ENCODE results near the gene CHERP. TPM values are rescaled to one million over a fixed set of nuclear protein-coding genes. Genes with fewer than 3 reads are reported as not detected.
A peak's percentile ranks its signal among the peaks of the same experiment; 100 is the strongest.

CHERP gene, protein sequence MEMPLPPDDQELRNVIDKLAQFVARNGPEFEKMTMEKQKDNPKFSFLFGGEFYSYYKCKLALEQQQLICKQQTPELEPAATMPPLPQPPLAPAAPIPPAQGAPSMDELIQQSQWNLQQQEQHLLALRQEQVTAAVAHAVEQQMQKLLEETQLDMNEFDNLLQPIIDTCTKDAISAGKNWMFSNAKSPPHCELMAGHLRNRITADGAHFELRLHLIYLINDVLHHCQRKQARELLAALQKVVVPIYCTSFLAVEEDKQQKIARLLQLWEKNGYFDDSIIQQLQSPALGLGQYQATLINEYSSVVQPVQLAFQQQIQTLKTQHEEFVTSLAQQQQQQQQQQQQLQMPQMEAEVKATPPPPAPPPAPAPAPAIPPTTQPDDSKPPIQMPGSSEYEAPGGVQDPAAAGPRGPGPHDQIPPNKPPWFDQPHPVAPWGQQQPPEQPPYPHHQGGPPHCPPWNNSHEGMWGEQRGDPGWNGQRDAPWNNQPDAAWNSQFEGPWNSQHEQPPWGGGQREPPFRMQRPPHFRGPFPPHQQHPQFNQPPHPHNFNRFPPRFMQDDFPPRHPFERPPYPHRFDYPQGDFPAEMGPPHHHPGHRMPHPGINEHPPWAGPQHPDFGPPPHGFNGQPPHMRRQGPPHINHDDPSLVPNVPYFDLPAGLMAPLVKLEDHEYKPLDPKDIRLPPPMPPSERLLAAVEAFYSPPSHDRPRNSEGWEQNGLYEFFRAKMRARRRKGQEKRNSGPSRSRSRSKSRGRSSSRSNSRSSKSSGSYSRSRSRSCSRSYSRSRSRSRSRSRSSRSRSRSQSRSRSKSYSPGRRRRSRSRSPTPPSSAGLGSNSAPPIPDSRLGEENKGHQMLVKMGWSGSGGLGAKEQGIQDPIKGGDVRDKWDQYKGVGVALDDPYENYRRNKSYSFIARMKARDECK
- total RNA-seq: 10 to 100 TPM in 1 of 2 donors, 1 to 10 TPM in 1; 8.6 to 34.9 TPM

GRCh38 chr19:16542045-16542909 is at the start of gene CHERP:
CHERP (minus strand) TSS chr19:16542437; CDS start chr19:16542378, 59 bp downstream.
- Histone ChIP-seq H3K4me1 (peaks cover 33% of the 10 kb centered on the region), H3K4me3 (peak within 1 kb of the TSS; percentile 98 to 99), H3K27ac (peak within 1 kb of the TSS; percentile 83 to 94 (median 88)), H3K36me3 (replicated peaks in 1 of 2; ENCODE audit: insufficient read depth in 1 of 2, low read depth in 2 of 2) (no peaks in the 10 kb centered on the region), H3K9me3 (no peaks in the 10 kb centered on the region), H3K27me3 (no peaks in the 10 kb centered on the region)
- 0% methylated on average over 98 of the region's 108 CpGs; no CpG with 5 or more reads in 1 of the 2 donors for WGBS, 2 donors
- DNase-seq: peak; percentile 93 to 95 (median 94)
- intact Hi-C loops (cut with DNase I): no loop called here
- TF ChIP-seq, protein P1, sequence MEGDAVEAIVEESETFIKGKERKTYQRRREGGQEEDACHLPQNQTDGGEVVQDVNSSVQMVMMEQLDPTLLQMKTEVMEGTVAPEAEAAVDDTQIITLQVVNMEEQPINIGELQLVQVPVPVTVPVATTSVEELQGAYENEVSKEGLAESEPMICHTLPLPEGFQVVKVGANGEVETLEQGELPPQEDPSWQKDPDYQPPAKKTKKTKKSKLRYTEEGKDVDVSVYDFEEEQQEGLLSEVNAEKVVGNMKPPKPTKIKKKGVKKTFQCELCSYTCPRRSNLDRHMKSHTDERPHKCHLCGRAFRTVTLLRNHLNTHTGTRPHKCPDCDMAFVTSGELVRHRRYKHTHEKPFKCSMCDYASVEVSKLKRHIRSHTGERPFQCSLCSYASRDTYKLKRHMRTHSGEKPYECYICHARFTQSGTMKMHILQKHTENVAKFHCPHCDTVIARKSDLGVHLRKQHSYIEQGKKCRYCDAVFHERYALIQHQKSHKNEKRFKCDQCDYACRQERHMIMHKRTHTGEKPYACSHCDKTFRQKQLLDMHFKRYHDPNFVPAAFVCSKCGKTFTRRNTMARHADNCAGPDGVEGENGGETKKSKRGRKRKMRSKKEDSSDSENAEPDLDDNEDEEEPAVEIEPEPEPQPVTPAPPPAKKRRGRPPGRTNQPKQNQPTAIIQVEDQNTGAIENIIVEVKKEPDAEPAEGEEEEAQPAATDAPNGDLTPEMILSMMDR (IDR thresholded peaks at IDR 0.05): peak in 1 of 7 experiments; percentile 16
- peak; percentile 44 to 82 (median 76) for TF ChIP-seq POLR2A (IDR thresholded peaks at IDR 0.05)
- ATAC-seq: peak; percentile 97

DNA sequence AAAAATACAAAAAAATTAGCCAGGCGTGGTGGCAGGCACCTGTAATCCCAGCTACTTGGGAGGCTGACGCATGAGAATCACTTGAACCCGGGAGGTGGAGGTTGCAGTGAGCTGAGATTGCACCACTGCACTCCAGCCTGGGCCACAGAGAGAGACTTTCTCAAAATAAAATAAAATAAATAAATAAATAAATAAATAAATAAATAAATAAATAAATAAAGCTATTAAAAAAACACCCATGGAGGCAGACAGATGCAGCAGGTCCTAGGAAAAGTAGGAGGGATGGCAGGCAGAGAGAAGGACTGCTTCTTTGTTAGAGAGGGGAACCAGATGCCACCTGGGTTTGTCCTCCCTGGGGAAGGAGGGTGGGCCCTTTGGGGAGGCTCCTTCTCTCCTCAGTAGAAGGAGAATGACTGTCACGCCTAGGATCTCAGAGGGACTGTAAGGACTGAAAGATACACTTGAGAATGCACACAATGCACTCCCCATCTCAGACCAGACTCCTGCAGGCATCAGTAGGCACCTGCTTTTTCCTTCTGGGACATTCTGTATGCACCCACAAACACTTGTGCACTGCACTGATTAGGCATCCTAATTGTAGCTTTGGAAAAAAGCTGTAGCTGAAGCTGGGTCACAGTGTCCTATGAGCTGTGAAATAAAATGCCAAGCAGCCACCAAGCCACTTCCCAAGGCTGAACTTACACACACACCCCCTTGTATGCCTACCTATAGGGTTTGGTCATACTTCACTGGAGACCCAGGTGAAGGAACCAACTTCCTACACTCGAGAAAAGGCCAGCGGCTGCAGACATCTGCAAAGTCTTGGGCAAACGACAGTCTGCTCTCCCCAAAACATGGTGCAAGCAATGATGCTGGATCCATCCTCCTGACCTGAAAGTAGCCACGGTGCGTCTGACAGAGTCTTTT is 48.9 kb upstream of the CHERP start:
- no peaks in the 10 kb centered on the region for H3K27me3 ChIP-seq
- TF ChIP-seq, protein P1 (IDR thresholded peaks at IDR 0.05): no peak
- TF ChIP-seq POLR2A (IDR thresholded peaks at IDR 0.05): no peak
- no peak overlapping the region for H3K27ac ChIP-seq
- intact Hi-C loops (cut with DNase I): no loop called here
- H3K4me1 ChIP-seq: peaks cover 46% of the 10 kb centered on the region
- 85 to 89% methylated on average over 9 of the region's 9 CpGs for WGBS, 2 donors
- no peaks in the 10 kb centered on the region for H3K36me3 ChIP-seq (replicated peaks in 1 of 2; ENCODE audit: insufficient read depth in 1 of 2, low read depth in 2 of 2)
- H3K4me3 ChIP-seq: no peak overlapping the region
- no peak for ATAC-seq
- no peaks in the 10 kb centered on the region for H3K9me3 ChIP-seq
- DNase-seq: no peak

DNA sequence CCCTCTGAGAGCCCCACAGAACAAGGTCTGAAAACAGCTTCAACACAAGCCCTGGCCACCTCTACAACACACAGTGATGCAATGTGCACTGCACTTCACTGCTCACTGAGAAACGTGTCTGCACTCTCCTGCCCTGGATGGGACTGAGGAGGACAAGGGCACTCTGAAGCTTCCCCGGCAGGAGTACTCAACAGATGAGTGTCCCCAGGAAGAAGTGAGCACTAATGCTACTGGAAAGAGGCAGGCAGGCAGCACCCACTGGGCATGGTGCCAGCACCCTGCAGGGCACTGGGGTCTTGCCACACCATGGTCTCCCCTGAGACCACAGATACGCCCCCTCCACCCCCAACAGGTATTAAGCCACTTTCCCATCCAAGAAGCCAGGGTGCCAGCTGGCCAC is 47.7 kb upstream of the CHERP start:
- 57 to 80% methylated on average over 3 of the region's 3 CpGs for WGBS, 2 donors
- TF ChIP-seq POLR2A (IDR thresholded peaks at IDR 0.05): no peak
- TF ChIP-seq, protein P1 (IDR thresholded peaks at IDR 0.05): no peak
- Histone ChIP-seq H3K4me3 (no peak overlapping the region), H3K27ac (no peak overlapping the region), H3K9me3 (no peaks in the 10 kb centered on the region), H3K36me3 (replicated peaks in 1 of 2; ENCODE audit: insufficient read depth in 1 of 2, low read depth in 2 of 2) (no peaks in the 10 kb centered on the region), H3K27me3 (no peaks in the 10 kb centered on the region), H3K4me1 (peaks cover 57% of the 10 kb centered on the region)
- no peak for DNase-seq
- no peak for ATAC-seq
- intact Hi-C loops (cut with DNase I): no loop called here
